HG03571 (cell line): ENCODE data around the gene BMP7.

ENCODE experiments used
- ATAC-seq: cut with Tn5 transposase; IDR thresholded peaks from one replicate; pipeline ENCODE4 v1.9.1; 2021; ENCODE audit not compliant: unreplicated experiment

BMP7 gene

GRCh38 chr20:57156011-57156729 is 110.3 kb downstream of the BMP7 start:
- ATAC-seq, result no peak

- ATAC-seq, result no peak
These were observed 111.0 kb downstream of the BMP7 start for GRCh38 chr20:57155415-57155814.

- no peak for ATAC-seq
These were observed 113.1 kb downstream of the BMP7 start for GRCh38 chr20:57153238-57153905.

GRCh38 chr20:57152557-57152956 is 113.9 kb downstream of the BMP7 start:
- ATAC-seq, result no peak

GRCh38 chr20:57150559-57150958 is 115.9 kb downstream of the BMP7 start:
- no peak for ATAC-seq

GRCh38 chr20:57148263-57148662 is 118.2 kb downstream of the BMP7 start:
- ATAC-seq, result no peak

GRCh38 chr20:57147185-57147584 is 119.3 kb downstream of the BMP7 start:
- no peak for ATAC-seq

GRCh38 chr20:57146155-57146554 is 120.3 kb downstream of the BMP7 start:
- ATAC-seq, result no peak

GRCh38 chr20:57145089-57145631 is 121.3 kb downstream of the BMP7 start:
- ATAC-seq, result no peak

- no peak for ATAC-seq
These were observed 123.3 kb downstream of the BMP7 start for GRCh38 chr20:57143173-57143572.

GRCh38 chr20:57142667-57143066 is 123.8 kb downstream of the BMP7 start:
- ATAC-seq, result no peak

GRCh38 chr20:57141492-57141891 is 124.9 kb downstream of the BMP7 start:
- ATAC-seq, result no peak

GRCh38 chr20:57140416-57140965 is 126.0 kb downstream of the BMP7 start:
- ATAC-seq, result no peak

- no peak for ATAC-seq
These were observed 126.9 kb downstream of the BMP7 start for GRCh38 chr20:57139342-57140093.

GRCh38 chr20:57138198-57138995 is 128.0 kb downstream of the BMP7 start:
- ATAC-seq, result no peak

GRCh38 chr20:57137676-57138075 is 128.8 kb downstream of the BMP7 start:
- no peak for ATAC-seq

- no peak for ATAC-seq
These were observed 129.7 kb downstream of the BMP7 start for GRCh38 chr20:57136734-57137133.

- no peak for ATAC-seq
These were observed 130.6 kb downstream of the BMP7 start for GRCh38 chr20:57135875-57136274.

- no peak for ATAC-seq
These were observed 131.6 kb downstream of the BMP7 start for GRCh38 chr20:57134804-57135203.

GRCh38 chr20:57133926-57134650 is 132.4 kb downstream of the BMP7 start:
- no peak for ATAC-seq
